CD4-positive, alpha-beta T cell treated with Interferon gamma for 1 hour (primary cell): ENCODE data around the gene HOXB4.

ENCODE experiments used
- DNase-seq: peaks from one replicate; pipeline ENCODE4 v3.0.0-alpha.2; 2020

The HOXB4 gene

GRCh38 chr17:48599354-48599753, 21.2 kb upstream of the HOXB4 start:
- DNase-seq, result no peak

- DNase-seq, result no peak
These were observed 20.6 kb upstream of the HOXB4 start for GRCh38 chr17:48598736-48599135.

- peak; percentile 25 for DNase-seq
These were observed 19.9 kb upstream of the HOXB4 start for GRCh38 chr17:48597778-48598631.

DNA sequence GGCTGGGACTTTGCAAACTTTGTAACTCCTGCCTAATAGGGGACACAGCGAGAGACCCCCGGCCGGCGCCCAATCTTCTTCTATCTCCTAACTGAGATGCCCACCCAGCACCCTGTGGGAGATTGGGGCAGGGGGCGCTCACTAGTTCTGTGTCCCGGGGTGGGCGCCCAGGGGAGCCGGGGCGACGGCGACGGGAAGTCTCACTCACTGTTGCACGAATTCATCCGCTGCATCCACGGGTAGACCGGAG, 19.3 kb upstream of the HOXB4 start:
- DNase-seq, result no peak

DNA sequence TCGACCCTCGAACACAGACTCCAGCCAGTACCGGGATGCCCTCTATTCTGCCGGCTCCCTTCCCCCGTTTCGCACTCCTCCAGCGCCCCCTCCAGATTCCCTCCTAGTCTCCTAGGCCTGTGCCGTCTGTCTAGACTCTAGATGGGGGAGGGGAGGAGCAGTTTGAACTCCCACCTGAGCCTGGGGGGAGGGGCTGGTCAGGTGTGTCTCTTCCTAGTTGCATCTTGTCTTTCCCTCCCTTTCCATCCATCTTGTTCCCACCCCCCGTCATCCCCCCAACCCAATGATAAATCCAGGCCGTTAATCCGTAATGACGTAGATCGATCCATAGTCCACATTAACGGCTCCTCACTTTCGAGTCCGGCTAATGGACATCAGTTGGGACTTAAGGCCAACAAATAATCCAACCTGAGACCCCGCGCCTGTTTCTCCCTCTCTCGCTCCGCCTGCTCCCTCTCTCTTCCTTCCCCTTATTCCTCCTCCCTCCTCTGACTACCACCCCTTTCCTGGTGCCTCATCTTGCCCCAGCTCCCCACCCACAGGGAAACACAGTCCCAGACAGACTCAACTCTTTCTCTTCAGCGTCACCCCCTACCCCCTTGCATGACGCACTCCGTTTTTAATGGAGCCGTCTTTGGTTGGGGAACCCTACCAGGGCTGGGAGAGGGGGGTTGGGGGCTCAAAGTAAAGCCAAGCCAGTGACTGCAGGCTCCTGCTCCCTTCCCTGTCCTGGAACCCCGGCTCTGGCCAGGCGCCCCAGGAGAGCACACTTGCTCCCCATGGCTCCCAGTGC, 18.8 kb upstream of the HOXB4 start:
- DNase-seq, result no peak

DNA sequence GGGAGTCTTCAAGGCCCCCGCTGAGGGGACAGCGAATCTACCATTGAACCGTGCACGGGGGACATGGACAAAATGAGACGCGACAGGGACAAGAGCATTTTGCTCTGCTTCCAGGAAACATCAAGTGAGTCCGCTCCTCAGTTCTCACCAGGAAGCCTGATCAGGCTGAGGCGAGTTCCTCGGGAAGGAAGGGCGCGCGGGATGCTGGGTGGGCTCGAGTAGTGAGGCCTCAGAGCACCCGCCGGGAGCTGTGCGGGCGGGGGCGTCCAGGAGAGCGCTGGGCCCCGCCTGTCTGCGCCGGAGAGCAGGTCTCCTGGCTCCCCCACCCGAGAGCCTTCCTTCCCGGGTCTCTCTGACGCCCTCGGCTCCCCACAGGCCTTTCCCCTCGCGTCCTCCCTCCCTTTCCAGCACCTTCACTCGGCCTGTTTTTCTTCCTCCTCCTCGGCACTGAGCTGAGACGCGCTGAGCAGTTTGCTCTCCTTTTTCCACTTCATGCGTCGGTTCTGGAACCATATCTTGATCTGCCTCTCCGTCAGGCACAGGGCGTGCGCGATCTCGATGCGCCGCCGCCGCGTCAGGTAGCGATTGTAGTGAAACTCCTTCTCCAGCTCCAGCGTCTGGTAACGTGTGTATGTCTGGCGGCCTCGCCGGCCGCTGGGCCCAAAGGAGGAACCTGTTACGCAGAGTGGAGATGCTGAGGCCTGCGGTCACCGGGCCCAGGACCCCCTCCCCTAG, 18.0 kb upstream of the HOXB4 start:
- DNase-seq, result no peak

GRCh38 chr17:48595278-48595999, 17.3 kb upstream of the HOXB4 start:
- DNase-seq, result no peak

GRCh38 chr17:48594538-48595277, 16.6 kb upstream of the HOXB4 start:
- DNase-seq, result no peak

DNA sequence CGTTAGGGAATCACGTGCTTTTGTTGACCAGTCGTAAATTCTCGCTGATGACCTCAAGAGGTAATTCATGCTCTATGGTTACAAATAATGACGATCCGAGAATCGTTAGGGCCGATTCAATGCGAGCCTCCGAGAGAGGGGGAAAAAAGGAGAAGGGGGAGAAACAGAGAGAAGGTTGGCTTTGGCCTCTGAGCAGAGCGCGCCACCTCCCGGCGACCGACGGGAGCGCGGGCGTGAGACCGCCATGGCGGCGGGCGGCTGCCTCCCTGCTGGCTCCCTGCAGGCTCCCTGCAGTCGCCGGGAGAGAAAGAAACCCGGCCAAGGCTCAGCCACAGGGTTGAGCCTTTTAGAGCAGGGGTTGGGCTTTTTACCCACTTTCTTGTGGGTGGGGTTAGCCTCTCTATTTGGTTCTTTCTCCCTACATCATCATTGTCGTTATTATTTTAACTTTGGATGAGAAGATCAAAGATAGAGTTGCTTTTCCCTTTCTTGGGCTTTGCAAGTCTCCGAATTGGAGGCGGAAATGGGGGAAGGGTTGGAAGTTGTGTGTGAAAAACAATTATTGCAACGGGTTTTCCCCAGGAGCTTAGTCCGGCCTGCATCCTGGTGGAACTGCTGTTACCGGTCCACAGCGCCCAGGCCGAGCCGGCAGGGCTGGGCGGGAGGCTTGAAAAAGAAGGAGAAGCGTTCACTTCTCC, 15.8 kb upstream of the HOXB4 start:
- DNase-seq, result peak; percentile 72

DNA sequence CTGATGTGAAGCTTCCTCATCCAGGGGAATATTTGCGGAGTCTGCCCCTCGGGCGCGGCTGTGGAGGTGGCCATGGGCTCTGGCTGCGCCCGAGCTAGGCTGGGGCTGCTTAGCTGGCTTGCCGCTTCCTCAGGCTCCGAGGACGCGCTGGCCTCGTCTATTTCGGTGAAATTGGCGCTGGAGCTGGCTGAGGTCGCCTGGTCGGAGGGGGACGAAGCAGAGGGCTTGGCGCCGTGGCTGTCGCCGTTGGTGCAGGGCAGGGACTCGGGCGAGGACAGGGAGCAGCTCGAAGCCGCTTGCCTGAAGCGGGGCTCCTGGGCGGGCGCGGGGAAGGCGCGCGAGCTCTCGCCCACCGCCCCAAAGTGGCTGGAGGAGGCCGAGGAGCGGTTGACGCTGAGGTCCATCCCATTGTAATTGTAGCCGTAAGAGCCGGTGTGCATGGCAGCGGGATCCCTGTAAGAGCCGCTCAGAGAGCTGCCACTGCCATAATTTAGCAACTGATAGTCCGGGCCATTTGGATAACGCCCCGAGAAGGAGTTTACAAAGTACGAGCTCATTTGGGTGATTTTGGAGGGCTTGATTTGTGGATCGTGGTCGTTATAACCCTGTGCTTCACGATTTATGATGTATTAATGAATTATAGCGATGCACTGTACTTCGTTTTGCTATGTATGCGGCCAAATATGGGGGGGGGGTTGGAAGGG, 15.1 kb upstream of the HOXB4 start, which contains the start of gene HOXB5:
Gene HOXB5, minus strand, starts transcription at position 654 of the 704 bp plus-strand sequence. Its CDS starts 97 bp downstream, at position 557.
- no peak for DNase-seq

DNA sequence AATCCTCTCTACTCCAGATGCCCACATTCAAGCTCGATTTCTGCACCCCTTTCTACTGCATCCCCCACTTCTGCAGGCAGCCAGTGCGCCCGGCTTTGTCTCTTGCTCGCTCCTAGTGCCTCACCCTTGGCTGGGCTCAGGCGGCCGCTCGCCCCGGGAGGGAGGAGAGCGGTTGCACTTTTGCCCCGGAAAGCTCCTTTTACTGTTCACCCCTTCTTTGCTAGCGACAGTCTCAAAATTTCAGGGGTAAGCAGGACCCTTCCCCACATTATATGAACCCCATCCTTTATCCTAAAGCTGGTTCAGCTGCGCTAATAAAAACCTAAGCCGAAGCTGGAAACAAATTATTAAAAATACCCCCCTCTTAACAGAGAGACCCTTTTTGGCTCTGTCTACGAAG, 14.4 kb upstream of the HOXB4 start:
- no peak for DNase-seq

- no peak for DNase-seq
These were observed 13.9 kb upstream of the HOXB4 start for GRCh38 chr17:48592057-48592514.

DNA sequence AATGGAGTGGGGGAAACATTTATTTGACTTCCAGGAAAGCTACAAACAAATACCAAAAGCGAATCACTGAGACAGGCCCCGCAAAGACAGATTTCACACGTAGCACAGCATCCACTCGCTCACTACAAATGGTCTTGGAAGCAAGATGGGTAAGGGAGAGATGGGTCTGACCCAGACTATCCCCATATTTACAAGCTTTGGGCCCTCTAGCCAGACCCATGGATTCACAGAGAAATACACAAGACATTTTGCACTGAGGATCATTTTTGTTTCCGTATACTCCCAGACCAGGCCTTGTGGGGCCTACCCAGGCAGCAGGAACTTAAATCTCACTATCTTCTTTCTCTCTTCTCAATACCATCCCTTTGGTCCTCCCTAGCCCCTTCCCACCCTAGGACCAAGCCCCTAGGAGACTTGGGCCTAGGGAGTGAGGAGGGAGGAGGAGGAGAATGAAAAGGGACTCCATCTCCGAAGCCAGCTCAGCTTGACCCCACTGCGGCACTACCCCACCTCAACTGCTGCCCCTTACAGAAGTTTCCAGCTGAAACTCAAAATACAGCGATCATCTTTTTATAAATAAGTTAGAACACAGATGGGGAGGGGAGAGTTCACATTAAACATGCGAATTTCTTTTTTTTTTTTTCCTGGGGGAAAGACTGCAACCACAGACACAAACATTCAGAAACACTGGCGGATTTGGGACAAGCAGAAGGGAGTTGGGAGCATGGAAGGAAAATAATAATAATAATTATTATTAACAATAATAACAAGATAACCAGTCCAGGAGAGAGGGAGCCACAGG, 13.3 kb upstream of the HOXB4 start:
- DNase-seq, result no peak

GRCh38 chr17:48590607-48591161, 12.5 kb upstream of the HOXB4 start:
- DNase-seq, result no peak

- no peak for DNase-seq
These were observed 11.9 kb upstream of the HOXB4 start, which contains the start of gene HOXB3 for GRCh38 chr17:48589831-48590606. Gene HOXB3, minus strand, starts transcription at chr17:48590241. Its CDS starts 37,767 bp downstream, at chr17:48552474.

DNA sequence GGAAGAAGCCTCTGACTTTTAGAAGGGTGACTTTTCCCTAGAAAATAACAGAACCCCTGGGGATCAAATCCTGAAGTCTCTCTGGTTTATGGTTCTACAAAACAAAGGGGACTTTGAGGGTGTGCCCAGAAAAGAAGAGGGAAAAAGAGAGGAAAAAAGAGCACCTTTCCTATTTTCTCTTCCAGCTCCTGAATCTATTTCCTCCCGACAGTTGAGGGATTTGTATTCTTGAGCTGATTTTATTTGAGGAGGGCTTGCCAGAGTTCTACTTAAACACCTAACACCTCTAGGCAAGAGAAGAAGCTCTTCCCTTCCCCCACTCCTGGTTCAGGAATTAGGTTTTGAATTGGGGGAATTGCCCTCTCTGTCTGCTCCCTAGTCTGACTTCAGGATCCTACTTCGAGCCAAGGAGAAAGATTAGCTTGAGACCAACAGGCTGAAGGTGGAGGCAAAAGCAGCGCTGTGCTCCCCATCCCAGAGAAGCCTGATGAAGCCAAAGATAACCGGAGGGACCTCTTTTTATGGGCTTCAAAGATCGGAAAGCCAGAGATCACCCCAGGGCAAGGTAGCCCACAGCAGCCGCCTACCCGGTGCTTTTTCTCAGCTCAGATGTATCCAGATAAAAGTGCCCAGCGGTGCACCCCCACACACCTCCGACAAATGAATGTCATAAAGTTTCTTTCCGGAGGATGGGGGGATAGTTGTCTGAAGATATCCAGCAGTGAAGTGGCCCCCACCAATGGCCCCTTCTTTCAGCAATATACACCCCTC, 11.1 kb upstream of the HOXB4 start:
- DNase-seq, result no peak

DNA sequence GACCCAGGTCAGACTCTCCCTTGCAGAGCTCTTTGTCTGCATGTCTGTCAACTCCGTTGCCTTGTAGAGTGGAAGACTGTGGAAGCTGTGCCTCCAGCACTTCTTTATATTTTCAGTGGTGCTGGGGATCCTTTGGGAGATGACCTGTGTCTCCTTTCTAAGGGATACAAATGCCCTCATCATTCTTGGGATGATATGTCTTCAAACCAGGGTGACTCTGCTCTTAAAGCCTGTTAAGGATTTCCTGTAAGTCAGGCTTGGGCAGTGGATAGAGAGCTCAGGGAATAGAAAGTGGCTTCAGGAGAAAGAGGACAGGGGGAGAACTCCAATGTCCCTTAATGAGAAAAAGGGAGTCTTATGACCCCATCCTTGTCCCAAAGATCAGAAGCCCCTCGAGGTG, 10.4 kb upstream of the HOXB4 start:
- DNase-seq, result no peak

- DNase-seq, result no peak
These were observed 9.9 kb upstream of the HOXB4 start for GRCh38 chr17:48588074-48588415.
